Trophoblast cell (in vitro differentiated cells and primary cell): ENCODE data around the gene MVP.
A peak's percentile ranks its signal among the peaks of the same experiment; 100 is the strongest.
"Not testable (repeated sequence)": the region's sequence is repeated elsewhere in the genome, so short reads cannot be mapped to it uniquely, and the experiment has no call there.

Source experiments
- DNase-seq, 2 donors: peaks; one replicate each; pipeline ENCODE4 v3.0.0-alpha.2; 2016
- H2AFZ ChIP-seq: 2 replicates; pipeline ENCODE4 v1.6.1; 2013; ENCODE audit warnings: low read length, moderate library complexity, mild to moderate bottlenecking; ENCODE audit not compliant: insufficient read depth, poor library complexity
- H2AK5ac ChIP-seq: 2 replicates; pipeline ENCODE4 v1.6.1; 2013; ENCODE audit warnings: mild to moderate bottlenecking, low read length
- H2BK120ac ChIP-seq: 2 replicates; pipeline ENCODE4 v1.6.1; 2013; ENCODE audit warnings: low read length, mild to moderate bottlenecking, moderate library complexity; ENCODE audit not compliant: insufficient read depth, poor library complexity
- H2BK12ac ChIP-seq: 2 replicates; pipeline ENCODE4 v1.6.1; 2013; ENCODE audit warnings: mild to moderate bottlenecking, low read length, moderate library complexity
- H2BK5ac ChIP-seq: 2 replicates; pipeline ENCODE4 v1.6.1; 2013; ENCODE audit warnings: low read length, low read depth, moderate library complexity, mild to moderate bottlenecking; ENCODE audit not compliant: poor library complexity
- H3K14ac ChIP-seq: 2 replicates; pipeline ENCODE4 v1.6.1; 2013; ENCODE audit warnings: mild to moderate bottlenecking, low read length
- H3K18ac ChIP-seq: 2 replicates; pipeline ENCODE4 v1.6.1; 2013; ENCODE audit warnings: mild to moderate bottlenecking, low read length
- H3K23ac ChIP-seq: 2 replicates; pipeline ENCODE4 v1.6.1; 2013; ENCODE audit warnings: low read length
- H3K27ac ChIP-seq: 2 replicates; pipeline ENCODE4 v1.5.1; 2013; ENCODE audit warnings: low read depth, mild to moderate bottlenecking, inconsistent platforms, low read length, moderate library complexity
- H3K27me3 ChIP-seq: 2 replicates; pipeline ENCODE4 v1.6.1; 2013; ENCODE audit warnings: inconsistent platforms, mild to moderate bottlenecking, low read length, moderate library complexity; ENCODE audit not compliant: insufficient read depth
- H3K36me3 ChIP-seq, 2 experiments: 1 replicate in 1 of 2; 2 replicates in 1 of 2; pipeline ENCODE4 v1.6.1; 2013; ENCODE audit warnings: low read length in 2 of 2, mild to moderate bottlenecking in 2 of 2, moderate library complexity in 1 of 2; ENCODE audit not compliant: insufficient read depth in 2 of 2, control insufficient read depth in 1 of 2
- H3K4ac ChIP-seq: 2 replicates; pipeline ENCODE4 v1.6.1; 2013; ENCODE audit warnings: low read depth, mild to moderate bottlenecking, low read length, moderate library complexity
- H3K4me1 ChIP-seq, 2 experiments: 1 replicate in 1 of 2; 2 replicates in 1 of 2; pipeline ENCODE4 v1.6.1; 2013; ENCODE audit warnings: low read length in 2 of 2, mild to moderate bottlenecking in 2 of 2, moderate library complexity in 1 of 2; ENCODE audit not compliant: insufficient read depth in 2 of 2, control insufficient read depth in 1 of 2
- H3K4me2 ChIP-seq: 2 replicates; pipeline ENCODE4 v1.6.1; 2013; ENCODE audit warnings: inconsistent platforms, mild to moderate bottlenecking, low read length, moderate library complexity
- H3K4me3 ChIP-seq: 2 replicates; pipeline ENCODE4 v1.5.1; 2013; ENCODE audit warnings: mild to moderate bottlenecking, low read depth, low read length, inconsistent platforms
- H3K79me1 ChIP-seq: one replicate; pipeline ENCODE4 v1.6.1; 2013; ENCODE audit warnings: low read length
- H3K79me2 ChIP-seq: 2 replicates; pipeline ENCODE4 v1.6.1; 2013; ENCODE audit warnings: low read length, mild to moderate bottlenecking; ENCODE audit not compliant: control insufficient read depth, insufficient read depth, poor library complexity
- H3K9ac ChIP-seq: 2 replicates; pipeline ENCODE4 v1.6.1; 2013; ENCODE audit warnings: mild to moderate bottlenecking, low read length
- H3K9me3 ChIP-seq: 2 replicates; pipeline ENCODE4 v1.6.1; 2013; ENCODE audit warnings: low read depth, mild to moderate bottlenecking, control low read depth, inconsistent platforms, low read length; ENCODE audit not compliant: insufficient read depth
- H4K12ac ChIP-seq: 2 replicates; pipeline ENCODE4 v1.6.1; 2013; ENCODE audit warnings: low read depth, mild to moderate bottlenecking, low read length, moderate library complexity
- H4K8ac ChIP-seq: 2 replicates; pipeline ENCODE4 v1.6.1; 2013; ENCODE audit warnings: low read depth, mild to moderate bottlenecking, low read length, moderate library complexity
- H4K91ac ChIP-seq: one replicate; pipeline ENCODE4 v1.6.1; 2013; ENCODE audit warnings: low read depth, mild to moderate bottlenecking, low read length, moderate library complexity
- WGBS: extraction: QIAGEN DNeasy Blood & Tissue Kit; methylation state at CpG from one replicate; pipeline ENCODE4 v1.1.7; 2013; ENCODE audit warnings: missing lambda C conversion rate; ENCODE audit not compliant: insufficient read length, insufficient coverage; ENCODE audit errors: extremely low coverage; 5-methylcytosine and 5-hydroxymethylcytosine counted together

The MVP gene

DNA sequence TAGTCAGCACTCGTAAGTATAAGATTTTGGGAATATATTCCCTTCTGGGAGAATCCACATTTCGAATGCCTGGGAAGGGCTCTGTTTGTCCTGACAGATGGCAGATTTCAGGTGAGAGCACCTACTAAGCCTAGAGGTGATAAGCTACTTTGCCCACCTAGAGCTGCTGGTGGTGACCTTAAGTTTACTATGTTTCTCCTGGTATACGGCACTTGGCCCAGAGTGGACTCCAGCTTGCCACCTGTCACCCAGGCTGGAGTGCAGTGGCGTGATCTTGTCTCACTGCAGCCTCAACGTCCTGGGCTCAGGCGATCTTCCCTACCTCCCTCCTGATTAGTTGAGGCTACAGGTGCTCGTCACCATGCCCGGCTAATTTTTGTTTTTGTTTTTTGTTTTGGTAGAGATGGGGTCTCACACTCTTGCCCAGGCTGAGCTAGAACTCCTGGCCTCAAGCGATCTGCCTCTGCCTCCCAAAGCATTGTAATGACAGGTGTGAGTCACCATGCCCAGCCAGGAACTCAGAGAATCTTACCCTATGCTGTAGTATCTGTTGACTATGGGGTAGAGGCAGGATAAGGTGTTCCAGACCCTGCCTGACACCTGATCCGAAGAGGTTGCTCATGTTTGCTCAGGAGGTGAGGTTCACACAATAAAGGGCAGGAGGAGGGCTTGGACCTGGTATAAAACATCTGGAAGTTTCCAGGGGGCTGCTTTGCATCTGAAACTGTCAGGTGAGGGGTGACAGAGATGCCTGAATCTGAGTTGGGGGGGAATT lies 42.5 kb upstream of the MVP start, which contains the start of gene ZG16:
TSS of gene ZG16 (plus strand) at position 681 of the 775 bp plus-strand sequence. CDS start 1,011 bp downstream, outside the sequence.
- no peak within 1 kb of the TSS for H3K9ac ChIP-seq
- H4K91ac ChIP-seq, result peak within 1 kb of the TSS; percentile 80
- peak within 1 kb of the TSS; percentile 13 for H3K18ac ChIP-seq
- H3K4me2 ChIP-seq, result no peak within 1 kb of the TSS
- no peak for DNase-seq
- peak within 1 kb of the TSS; percentile 13 for H4K8ac ChIP-seq
- no peaks in the 10 kb centered on the region for H3K27me3 ChIP-seq
- H3K79me1 ChIP-seq, result peaks cover 26% of the 10 kb centered on the region
- WGBS, result no CpG with 5 or more reads among the region's 10 CpGs
- H3K36me3 ChIP-seq, result no peaks in the 10 kb centered on the region
- peak within 1 kb of the TSS; percentile 10 for H2BK5ac ChIP-seq
- H2AFZ ChIP-seq, result no peak within 1 kb of the TSS
- peaks cover 28 to 35% of the 10 kb centered on the region in 2 experiments for H3K4me1 ChIP-seq
- peaks cover 5% of the 10 kb centered on the region for H3K9me3 ChIP-seq
- H3K14ac ChIP-seq, result peak within 1 kb of the TSS; percentile 19
- H3K4me3 ChIP-seq, result no peak within 1 kb of the TSS
- H3K27ac ChIP-seq, result peak within 1 kb of the TSS; percentile 62
- H3K23ac ChIP-seq, result no peak within 1 kb of the TSS
- peak within 1 kb of the TSS; percentile 57 for H3K4ac ChIP-seq
- H2BK120ac ChIP-seq, result peak within 1 kb of the TSS; percentile 52
- H2BK12ac ChIP-seq, result peak within 1 kb of the TSS; percentile 47
- H2AK5ac ChIP-seq, result peak within 1 kb of the TSS; percentile 71
- no peak within 1 kb of the TSS for H4K12ac ChIP-seq
- H3K79me2 ChIP-seq, result no peaks in the 10 kb centered on the region

DNA sequence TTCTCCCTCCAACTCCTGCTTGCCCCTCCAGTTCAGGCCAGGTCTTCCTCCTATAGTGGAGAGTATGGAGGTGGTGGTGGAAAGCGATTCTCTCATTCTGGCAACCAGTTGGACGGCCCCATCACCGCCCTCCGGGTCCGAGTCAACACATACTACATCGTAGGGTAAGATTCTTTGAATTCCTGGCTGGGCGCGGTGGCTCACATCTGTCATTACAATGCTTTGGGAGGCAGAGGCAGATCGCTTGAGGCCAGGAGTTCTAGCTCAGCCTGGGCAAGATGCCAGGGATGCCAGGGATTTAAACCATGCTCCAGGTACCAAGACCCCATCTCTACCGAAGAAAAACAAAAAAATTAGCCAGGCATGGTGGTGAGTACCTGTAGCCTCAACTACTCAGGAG lies 40.8 kb upstream of the MVP start:
- Histone ChIP-seq H3K27me3 (no peaks in the 10 kb centered on the region), H4K12ac (no peak overlapping the region), H3K36me3 (no peaks in the 10 kb centered on the region), H3K18ac (no peak overlapping the region), H2BK12ac (peak overlapping the region; percentile 95), H3K14ac (no peak overlapping the region), H4K8ac (peak overlapping the region; percentile 5), H3K27ac (peak overlapping the region; percentile 62), H2AK5ac (no peak overlapping the region), H3K4me1 (peaks cover 30 to 37% of the 10 kb centered on the region in 2 experiments), H2AFZ (no peak overlapping the region), H3K23ac (no peak overlapping the region), H3K79me1 (peaks cover 30% of the 10 kb centered on the region), H2BK5ac (peak overlapping the region; percentile 10), H3K4ac (no peak overlapping the region), H2BK120ac (peak overlapping the region; percentile 50), H3K9me3 (peaks cover 5% of the 10 kb centered on the region), H3K4me2 (no peak overlapping the region), H3K9ac (no peak overlapping the region), H3K4me3 (no peak overlapping the region), H4K91ac (peak overlapping the region; percentile 86), H3K79me2 (no peaks in the 10 kb centered on the region)
- WGBS, result no CpG with 5 or more reads among the region's 10 CpGs
- peak; percentile 87 to 92 for DNase-seq

DNA sequence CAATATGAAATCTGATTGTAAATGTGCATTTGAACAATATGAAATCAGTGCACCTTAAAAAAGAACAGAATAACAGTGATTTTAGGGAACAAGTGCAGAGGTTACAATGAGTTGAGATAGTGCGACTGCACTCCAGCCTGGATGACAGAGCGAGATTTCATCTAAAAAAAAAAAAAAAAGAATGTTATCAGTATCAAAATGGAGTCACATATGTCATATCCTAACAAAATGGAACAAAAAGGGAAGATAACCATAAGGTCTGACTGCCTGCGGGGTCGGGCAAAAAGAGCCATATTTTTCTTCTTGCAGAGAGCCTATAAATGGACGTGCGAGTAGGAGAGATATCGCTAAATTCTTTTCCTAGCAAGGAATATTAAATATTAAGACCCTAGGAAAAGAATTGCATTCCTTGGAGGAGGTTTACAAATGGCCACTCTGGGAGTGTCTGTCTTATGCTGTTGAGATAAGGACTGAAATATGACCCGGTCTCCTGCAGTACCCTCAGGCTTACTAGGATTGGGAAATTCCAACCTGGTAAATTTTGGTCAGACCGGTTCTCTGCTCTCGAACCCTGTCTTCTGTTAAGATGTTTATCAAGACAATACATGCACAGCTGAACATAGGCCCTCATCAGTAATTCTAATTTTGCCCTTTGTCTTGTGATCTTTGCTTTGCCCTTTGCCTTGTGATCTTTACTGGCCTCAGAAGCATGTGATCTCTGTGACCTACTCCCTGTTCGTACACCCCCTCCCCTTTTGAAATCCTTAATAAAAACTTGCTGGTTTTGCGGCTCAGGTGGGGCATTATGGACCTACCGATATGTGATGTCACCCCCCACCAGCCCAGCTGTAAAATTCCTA lies 36.9 kb upstream of the MVP start:
- H2BK5ac ChIP-seq, result peak overlapping the region; percentile 96
- no CpG with 5 or more reads among the region's 13 CpGs for WGBS

DNA sequence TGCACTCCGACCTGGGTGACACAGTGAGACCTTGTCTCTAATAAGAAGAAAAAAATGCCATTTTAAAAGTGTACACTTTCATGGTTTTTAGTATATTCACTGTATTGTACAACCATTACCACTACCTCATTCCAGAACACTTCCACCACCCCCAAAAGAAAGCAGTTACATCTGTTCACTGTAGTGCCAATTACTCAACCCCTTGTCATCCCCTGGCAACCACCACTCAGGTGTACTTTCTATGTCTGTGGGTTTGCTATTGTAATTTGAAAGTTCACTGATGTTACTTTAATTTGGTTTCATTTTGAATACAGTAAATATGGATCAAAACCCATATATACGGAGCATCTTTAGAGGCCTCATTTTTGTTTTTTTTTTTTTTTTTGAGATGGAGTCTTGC lies 36.1 kb upstream of the MVP start:
- peak overlapping the region; percentile 94 for H3K27ac ChIP-seq
- peaks cover 26 to 29% of the 10 kb centered on the region in 2 experiments for H3K4me1 ChIP-seq
- WGBS, result no CpG with 5 or more reads among the region's 2 CpGs
- H3K9me3 ChIP-seq, result peaks cover 5% of the 10 kb centered on the region
- no peak overlapping the region for H3K4me2 ChIP-seq
- peaks cover 30% of the 10 kb centered on the region for H3K79me1 ChIP-seq
- H2AK5ac ChIP-seq, result no peak overlapping the region
- no peaks in the 10 kb centered on the region for H3K27me3 ChIP-seq
- no peak overlapping the region for H3K23ac ChIP-seq
- H2BK120ac ChIP-seq, result peak overlapping the region; percentile 98
- peak overlapping the region; percentile 97 for H4K91ac ChIP-seq
- no peaks in the 10 kb centered on the region for H3K36me3 ChIP-seq
- H3K9ac ChIP-seq, result no peak overlapping the region
- no peak overlapping the region for H3K4me3 ChIP-seq
- peak overlapping the region; percentile 83 for H4K8ac ChIP-seq
- DNase-seq, result no peak
- no peak overlapping the region for H2AFZ ChIP-seq
- H4K12ac ChIP-seq, result no peak overlapping the region
- no peaks in the 10 kb centered on the region for H3K79me2 ChIP-seq
- H3K14ac ChIP-seq, result peak overlapping the region; percentile 95
- peak overlapping the region; percentile 85 for H2BK12ac ChIP-seq
- peak overlapping the region; percentile 96 for H2BK5ac ChIP-seq
- H3K4ac ChIP-seq, result peak overlapping the region; percentile 70
- peak overlapping the region; percentile 72 for H3K18ac ChIP-seq

More for the DNA sequence above, 36.9 kb upstream of the MVP start:
- not testable (repeated sequence) for H2AK5ac ChIP-seq, H2AFZ ChIP-seq, H3K4me2 ChIP-seq, H3K23ac ChIP-seq, H3K18ac ChIP-seq, H3K9ac ChIP-seq, H4K12ac ChIP-seq, H3K14ac ChIP-seq, H3K4me3 ChIP-seq, H3K36me3 ChIP-seq, H3K27me3 ChIP-seq, H3K4ac ChIP-seq, H3K79me2 ChIP-seq, H3K9me3 ChIP-seq
- peak; percentile 77 to 89 for DNase-seq
- H3K4me1 ChIP-seq, result peaks cover 31 to 37% of the 10 kb centered on the region in 2 experiments
- H3K27ac ChIP-seq, result peak overlapping the region; percentile 94
- H4K8ac ChIP-seq, result peak overlapping the region; percentile 83
- peaks cover 35% of the 10 kb centered on the region for H3K79me1 ChIP-seq
- peak overlapping the region; percentile 85 for H2BK12ac ChIP-seq
- peak overlapping the region; percentile 97 for H4K91ac ChIP-seq
- peak overlapping the region; percentile 98 for H2BK120ac ChIP-seq
